RCC 7860 (cell line): Measurements from ENCODE around the gene LILRA5.
"Not testable (repeated sequence)": the region's sequence is repeated elsewhere in the genome, so short reads cannot be mapped to it uniquely, and the experiment has no call there.

Experiments
- DNase-seq: peaks from one replicate; pipeline ENCODE4 v3.0.0-alpha.2; 2015; ENCODE audit warnings: low spot score
- FAIRE-seq: peaks from 2 replicates; lab custom pipeline; 2012; peaks lifted over from hg19 to GRCh38; lab: Jason Lieb, UNC

The LILRA5 gene

GRCh38 chr19:54335164-54335563 is 22.2 kb upstream of the LILRA5 start:
- FAIRE-seq: no peak
- no peak for DNase-seq

DNA sequence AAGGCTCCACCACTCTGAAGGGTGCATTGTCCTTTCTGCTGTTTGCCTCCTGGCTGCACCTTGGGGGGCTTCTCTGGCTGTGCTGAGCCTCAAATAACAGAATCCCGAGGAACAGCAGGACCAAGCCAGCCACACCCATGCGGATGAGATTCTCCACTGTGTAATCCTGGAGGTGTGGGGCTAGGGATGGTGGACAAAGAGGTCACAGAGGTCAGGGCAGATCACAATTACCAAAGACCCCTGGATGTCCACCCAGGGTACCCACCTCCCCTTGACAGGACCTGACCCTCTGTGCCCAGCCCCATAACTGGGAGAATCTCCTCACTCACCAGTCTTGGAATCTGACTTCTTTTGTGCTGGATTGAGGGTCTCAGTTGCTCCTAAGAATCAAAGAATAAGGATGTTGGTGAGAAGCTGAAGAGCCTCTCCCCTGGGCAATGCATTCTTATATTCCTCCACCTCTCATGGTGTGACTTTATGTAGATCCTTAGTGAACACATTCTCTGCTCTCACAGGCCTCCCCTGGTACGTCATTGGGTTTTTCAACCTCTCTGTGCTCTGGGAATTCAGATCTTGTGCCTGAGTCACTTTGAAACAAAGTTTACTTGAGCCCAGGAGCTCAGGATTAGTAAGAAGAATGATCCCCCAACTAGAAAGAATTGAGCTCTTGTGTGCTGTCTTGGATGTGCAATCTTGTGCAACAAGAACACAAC is 20.8 kb upstream of the LILRA5 start:
- FAIRE-seq: no peak
- no peak for DNase-seq

DNA sequence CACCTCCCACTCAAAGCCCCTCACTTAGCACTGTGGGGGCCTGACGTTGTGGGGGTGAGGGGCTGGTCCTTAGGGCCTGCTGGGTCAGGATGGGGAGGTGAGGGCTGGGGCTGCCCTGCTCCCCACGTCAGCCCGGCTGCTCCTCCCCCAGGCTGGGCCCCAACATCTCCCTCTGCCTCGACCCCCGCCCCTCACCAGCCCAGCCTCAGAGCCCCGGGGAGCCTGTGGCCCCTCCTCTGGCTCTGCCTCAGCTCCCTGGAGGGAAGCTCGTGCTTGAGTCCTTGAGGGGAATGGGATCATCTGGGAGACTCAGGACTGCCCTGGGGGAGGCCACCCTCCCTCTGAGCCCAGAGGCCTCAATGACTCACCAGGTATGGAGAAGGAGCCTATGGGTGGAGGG is 19.2 kb upstream of the LILRA5 start:
- DNase-seq (no peak), FAIRE-seq (no peak)

GRCh38 chr19:54331626-54332025 is 18.7 kb upstream of the LILRA5 start:
- DNase-seq (no peak), FAIRE-seq (no peak)

DNA sequence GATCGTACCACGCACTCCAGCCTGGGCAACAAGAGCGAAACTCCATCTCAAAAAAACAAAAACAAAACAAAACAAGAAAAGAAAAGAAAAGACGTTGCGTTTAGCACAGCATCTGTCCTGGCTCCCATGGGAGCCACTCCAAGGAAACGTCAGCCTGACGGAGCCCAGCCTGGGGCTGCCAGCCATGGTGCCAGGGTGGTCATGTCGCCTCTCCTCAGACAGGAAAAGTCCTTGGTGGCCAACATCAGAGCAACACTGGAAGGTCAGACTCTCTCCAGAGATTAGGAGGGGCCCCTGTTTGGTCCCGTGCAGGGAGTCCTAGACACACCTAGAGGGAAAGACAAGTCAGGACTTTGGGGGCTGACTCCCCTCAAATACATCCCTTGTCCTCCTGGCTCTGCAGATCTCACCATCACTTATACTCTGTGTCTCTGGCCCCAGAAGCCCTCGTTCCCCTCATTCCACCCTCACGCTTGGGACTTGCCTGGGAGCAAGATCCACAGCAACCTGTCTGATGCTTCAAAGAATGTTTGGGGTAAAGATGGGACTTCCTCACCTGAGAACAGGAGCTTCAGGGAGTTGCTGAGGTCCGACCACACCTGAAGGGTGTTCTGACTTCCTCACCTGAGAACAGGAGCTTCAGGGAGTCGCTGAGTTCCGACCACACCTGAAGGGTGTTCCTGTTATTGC is 16.7 kb upstream of the LILRA5 start:
- DNase-seq (no peak), FAIRE-seq (no peak)

- FAIRE-seq, DNase-seq: not testable (repeated sequence)
These were observed 15.8 kb upstream of the LILRA5 start for GRCh38 chr19:54328781-54329180.

GRCh38 chr19:54325631-54326030 is 12.7 kb upstream of the LILRA5 start:
- DNase-seq (no peak), FAIRE-seq (no peak)

- FAIRE-seq: no peak
These were observed 12.2 kb upstream of the LILRA5 start for GRCh38 chr19:54325194-54325621.

GRCh38 chr19:54324071-54324470 is 11.1 kb upstream of the LILRA5 start:
- FAIRE-seq (no peak), DNase-seq (no peak)

More at GRCh38 chr19:54325194-54325621, 12.2 kb upstream of the LILRA5 start:
- DNase-seq: peak; percentile 24

DNA sequence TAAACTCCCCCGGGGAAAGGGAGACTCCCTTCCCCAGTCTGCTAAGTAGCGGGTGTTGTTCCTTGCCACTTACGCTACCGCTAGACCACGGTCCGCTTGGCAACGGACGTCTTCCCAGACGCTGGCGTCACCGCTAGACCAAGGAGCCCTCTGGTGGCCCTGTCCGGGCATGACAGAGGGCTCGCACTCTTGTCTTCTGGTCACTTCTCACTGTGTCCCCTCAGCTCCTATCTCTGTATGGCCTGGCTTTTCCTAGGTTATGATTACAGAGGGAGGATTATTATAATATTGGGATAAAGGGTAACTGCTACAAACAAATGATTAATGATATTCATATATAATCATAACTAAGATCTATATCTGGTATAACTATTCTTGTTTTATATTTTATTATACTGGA is 10.0 kb upstream of the LILRA5 start:
- not testable (repeated sequence) for DNase-seq, FAIRE-seq

DNA sequence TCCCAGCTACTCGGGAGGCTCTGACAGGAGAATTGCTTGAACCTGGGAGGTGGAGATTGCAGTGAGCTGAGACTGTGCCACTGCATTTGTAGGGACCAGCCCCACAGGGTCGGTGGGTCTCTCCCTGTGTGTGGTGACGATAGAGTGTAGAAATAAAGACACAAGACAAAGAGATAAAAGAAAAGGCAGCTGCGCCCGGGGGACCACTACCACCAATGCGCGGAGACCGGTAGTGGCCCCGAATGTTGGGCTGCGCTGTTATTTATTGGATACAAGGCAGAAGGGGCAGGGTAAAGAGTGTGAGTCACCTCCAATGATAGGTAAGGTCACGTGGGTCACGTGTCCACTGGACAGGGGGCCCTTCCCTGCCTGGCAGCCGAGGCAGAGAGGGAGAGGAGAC is 9.3 kb upstream of the LILRA5 start:
- DNase-seq, FAIRE-seq: not testable (repeated sequence)

GRCh38 chr19:54319892-54320670 is 7.1 kb upstream of the LILRA5 start:
- DNase-seq (no peak), FAIRE-seq (no peak)

DNA sequence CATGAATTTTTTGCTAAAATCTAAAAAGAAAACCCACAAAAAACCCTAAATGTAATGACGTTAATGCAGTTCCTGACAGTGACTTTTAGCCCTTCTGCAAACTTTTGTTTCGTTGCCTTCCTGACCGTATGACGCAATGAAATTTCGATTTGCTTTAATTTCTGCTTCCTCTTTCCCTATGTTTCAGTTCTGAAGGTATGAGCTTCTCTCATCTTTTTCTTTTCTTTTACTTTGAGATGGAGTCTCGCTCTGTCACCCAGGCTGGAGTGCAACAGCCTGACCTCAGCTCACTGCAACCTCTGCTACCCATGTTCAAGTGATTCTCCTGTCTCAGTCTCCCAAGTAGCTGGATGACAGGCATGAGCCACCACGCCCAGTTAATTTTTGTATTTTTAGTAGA is 6.1 kb upstream of the LILRA5 start:
- FAIRE-seq (no peak), DNase-seq (no peak)

GRCh38 chr19:54317965-54318240 is 4.9 kb upstream of the LILRA5 start:
- FAIRE-seq (no peak), DNase-seq (no peak)

- FAIRE-seq: no peak
- DNase-seq: no peak
These were observed 4.4 kb upstream of the LILRA5 start for GRCh38 chr19:54317108-54317964.

DNA sequence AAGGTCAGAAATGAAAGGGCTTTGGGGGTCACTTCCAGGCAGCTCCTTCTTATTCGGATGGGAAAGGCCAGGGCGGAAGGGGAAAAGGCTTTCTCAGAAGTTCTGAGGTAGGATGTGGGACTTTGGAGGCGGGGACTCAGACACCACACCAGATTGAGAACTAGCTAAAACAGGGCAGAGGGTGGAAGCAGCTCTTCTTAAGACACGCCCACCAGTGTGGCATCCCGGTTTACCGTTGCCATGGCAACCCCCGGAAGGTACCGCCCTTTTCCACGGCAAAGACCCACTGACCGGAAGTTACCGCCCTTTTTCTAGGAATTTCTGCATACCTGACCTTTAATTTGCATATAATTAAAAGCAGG is 3.8 kb upstream of the LILRA5 start:
- FAIRE-seq (no peak), DNase-seq (no peak)

GRCh38 chr19:54315956-54316355 is 3.0 kb upstream of the LILRA5 start:
- no peak for DNase-seq
- FAIRE-seq: no peak

GRCh38 chr19:54312011-54312410 is 955 bp downstream of the LILRA5 start:
- DNase-seq: no peak
- FAIRE-seq: no peak

DNA sequence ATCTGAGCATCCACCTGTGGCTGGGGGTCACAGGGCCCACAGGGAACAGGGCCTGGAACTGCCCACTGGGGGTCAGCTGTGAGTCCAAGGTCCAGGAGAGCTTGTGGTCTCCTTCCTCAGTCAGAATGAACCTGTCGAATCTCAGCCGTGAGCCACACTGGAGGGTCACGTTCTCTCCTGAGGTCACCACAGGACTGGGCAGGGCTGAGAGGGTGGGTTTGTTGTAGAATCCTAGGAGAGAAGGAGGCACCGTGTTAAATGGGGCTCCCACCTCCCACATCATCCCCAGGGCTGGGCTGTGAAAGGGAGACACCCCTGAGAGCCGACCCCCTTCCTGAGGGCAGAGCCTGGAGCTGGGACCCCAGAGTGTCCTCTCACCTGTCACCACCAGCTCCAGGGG is 1.5 kb downstream of the LILRA5 start:
- no peak for FAIRE-seq
- no peak for DNase-seq

DNA sequence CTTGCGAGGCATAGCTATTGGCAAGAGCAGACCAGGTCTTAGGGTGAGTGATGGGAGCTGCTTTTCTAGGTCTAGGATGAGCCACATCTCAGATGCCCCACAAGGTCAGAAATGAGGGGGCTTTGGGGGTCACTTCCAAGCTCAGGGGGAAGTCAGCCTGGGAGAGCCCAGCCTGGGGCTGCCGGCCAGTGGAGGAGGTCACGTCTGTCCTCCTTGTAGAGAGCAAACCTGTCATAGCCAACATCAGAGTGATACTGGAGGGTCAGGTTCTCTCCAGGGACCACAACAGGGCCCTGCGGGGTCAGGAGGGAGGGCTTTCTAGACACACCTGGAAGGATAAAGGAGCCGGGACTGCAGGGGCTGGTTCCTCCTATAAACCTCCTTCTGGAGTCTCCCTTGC is 2.4 kb downstream of the LILRA5 start:
- no peak for FAIRE-seq

DNA sequence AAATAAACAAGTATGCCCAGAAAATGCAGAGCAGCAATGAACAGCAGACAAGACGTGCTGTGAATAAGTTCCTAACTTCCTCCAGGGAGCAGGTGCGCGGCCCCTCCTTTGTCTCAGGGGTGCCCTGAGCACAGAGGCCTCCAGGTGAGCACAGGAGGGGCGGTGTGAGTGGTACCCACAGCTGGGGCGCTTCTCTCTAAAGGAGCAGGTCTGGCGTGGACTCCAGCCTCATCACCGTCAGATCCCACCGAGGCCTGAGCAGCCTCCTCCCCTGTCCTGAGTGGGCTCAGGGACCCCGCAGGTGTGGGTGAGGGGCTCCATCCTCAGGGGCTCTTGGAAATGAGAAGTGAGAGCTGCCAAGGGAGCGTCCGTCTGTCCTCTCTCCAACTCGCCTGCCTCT is 3.2 kb downstream of the LILRA5 start:
- no peak for DNase-seq

More for the DNA sequence above, 2.4 kb downstream of the LILRA5 start:
- DNase-seq: no peak

More for the DNA sequence above, 3.2 kb downstream of the LILRA5 start:
- FAIRE-seq: no peak
